Mucosa of gallbladder (tissue), 1 donor: Measurements from ENCODE around the gene EIF3D. TPM values are rescaled to one million over a fixed set of nuclear protein-coding genes. Genes with fewer than 3 reads are reported as not detected.
A peak's percentile ranks its signal among the peaks of the same experiment; 100 is the strongest.

Source experiments
- DNase-seq: peaks from one replicate; pipeline ENCODE4 v3.0.0-alpha.2; 2020; ENCODE audit warnings: low spot score
- total RNA-seq: library from RNA; stranded (reverse); gene quantifications from one replicate; pipeline ENCODE4 v1.2.1, GENCODE V29; 2021
- donor health status: DM: no; HTN: no; CAD: no.

EIF3D gene, protein sequence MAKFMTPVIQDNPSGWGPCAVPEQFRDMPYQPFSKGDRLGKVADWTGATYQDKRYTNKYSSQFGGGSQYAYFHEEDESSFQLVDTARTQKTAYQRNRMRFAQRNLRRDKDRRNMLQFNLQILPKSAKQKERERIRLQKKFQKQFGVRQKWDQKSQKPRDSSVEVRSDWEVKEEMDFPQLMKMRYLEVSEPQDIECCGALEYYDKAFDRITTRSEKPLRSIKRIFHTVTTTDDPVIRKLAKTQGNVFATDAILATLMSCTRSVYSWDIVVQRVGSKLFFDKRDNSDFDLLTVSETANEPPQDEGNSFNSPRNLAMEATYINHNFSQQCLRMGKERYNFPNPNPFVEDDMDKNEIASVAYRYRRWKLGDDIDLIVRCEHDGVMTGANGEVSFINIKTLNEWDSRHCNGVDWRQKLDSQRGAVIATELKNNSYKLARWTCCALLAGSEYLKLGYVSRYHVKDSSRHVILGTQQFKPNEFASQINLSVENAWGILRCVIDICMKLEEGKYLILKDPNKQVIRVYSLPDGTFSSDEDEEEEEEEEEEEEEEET
- 125 TPM for total RNA-seq

DNA sequence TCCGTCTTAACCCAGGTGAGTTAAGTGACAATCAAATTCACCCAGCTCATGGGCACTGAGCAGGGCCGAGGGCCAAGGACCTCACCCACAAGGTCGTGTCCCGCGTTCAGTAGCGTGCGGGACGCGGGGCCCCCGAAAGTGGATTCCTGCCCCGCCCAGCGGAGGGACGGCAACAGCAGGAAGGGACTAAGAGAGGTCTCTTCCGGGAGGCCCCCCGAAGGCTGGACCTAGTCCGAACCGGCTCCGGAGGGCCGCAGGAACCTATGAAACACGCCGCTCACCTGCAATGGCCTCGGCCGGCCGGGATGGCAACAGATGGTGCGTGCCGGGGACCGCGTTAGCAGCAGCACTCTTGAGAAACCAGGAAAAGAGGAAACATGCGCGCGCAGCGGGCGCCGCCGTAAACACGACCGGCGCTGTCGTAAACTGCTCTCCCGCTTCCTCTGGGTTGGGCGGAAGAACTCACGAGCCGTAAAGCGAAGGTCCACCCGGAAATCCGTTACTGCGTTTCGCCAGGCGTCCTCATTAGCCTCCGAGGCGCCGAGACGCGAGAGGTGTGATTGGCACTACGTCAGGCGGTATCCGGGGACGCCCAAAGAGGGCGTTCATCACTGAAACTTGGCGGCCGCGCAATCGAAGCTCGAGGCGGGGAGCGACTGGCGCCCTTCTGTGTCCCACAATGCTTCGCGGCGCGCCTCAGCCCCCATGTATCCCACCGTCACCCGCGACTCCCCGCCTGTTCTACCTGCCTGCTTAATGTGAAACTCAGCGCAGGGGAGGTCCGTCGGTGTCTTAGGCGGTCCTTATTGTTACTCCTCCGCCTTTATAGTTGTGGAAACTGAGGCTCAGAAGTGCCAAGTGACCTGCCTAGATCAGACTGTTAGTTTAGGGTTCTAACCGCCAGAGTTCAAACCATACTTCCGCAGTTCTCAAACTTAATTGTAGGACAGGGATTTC lies at the start of gene EIF3D:
TSS of gene EIF3D (minus strand) at position 372 of the 957 bp plus-strand sequence. CDS start 3,045 bp downstream, outside the sequence.
- DNase-seq, result peak; percentile 99

GRCh38 chr22:36578619-36579018 lies 49.7 kb upstream of the EIF3D start:
- DNase-seq, result no peak

GRCh38 chr22:36577019-36577418 lies 48.1 kb upstream of the EIF3D start:
- no peak for DNase-seq

- no peak for DNase-seq
Observed at GRCh38 chr22:36574728-36575127, 45.8 kb upstream of the EIF3D start.

GRCh38 chr22:36573815-36574363 lies 44.9 kb upstream of the EIF3D start:
- DNase-seq, result no peak

- DNase-seq, result no peak
Observed at GRCh38 chr22:36571991-36572390, 43.0 kb upstream of the EIF3D start.

GRCh38 chr22:36569999-36570398 lies 41.0 kb upstream of the EIF3D start:
- DNase-seq, result no peak

- DNase-seq, result no peak
Observed at GRCh38 chr22:36568846-36569245, 39.9 kb upstream of the EIF3D start.

- no peak for DNase-seq
Observed at GRCh38 chr22:36566720-36567119, 37.8 kb upstream of the EIF3D start.

- DNase-seq, result no peak
Observed at GRCh38 chr22:36565686-36566085, 36.7 kb upstream of the EIF3D start.

DNA sequence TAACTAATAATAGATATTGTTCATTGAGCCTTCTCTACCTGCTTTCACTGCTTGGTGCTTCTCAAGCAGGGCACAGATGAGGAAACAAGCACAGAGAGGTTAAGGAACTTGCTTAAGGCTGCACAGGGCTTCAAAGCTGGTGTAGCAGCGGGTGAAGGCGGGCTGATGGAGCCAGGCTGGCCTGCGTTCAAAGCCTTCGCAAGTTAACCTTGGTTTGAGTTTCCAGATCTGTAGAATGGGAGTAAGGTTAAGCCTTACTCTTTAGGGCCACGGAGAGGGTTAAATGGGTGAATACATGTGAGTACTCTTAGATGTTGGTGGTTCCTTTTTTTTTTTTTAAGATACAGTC lies 36.2 kb upstream of the EIF3D start:
- no peak for DNase-seq

- DNase-seq, result no peak
Observed at GRCh38 chr22:36564422-36565158, 35.6 kb upstream of the EIF3D start.

- no peak for DNase-seq
Observed at GRCh38 chr22:36563898-36564297, 34.9 kb upstream of the EIF3D start.

DNA sequence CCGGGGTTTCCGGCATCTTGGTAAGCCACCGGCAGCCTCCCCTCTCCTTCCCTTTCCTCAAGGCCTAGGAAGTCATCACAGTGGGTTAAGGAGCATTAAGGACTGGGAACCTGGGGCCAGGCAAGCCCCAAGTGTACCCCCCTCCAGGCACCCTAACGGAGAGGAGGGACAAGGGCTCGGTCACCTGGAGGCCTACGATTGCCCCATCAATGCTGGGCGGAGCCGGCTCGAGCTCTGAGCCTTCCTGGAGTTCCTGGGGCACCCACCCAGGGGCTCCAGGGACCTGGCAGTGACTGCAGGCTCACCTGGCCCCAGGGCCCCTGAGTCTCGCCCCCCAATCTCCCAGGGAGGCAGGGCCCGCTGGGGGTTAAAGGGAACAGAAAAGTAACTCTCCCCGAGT lies 34.5 kb upstream of the EIF3D start:
- no peak for DNase-seq

DNA sequence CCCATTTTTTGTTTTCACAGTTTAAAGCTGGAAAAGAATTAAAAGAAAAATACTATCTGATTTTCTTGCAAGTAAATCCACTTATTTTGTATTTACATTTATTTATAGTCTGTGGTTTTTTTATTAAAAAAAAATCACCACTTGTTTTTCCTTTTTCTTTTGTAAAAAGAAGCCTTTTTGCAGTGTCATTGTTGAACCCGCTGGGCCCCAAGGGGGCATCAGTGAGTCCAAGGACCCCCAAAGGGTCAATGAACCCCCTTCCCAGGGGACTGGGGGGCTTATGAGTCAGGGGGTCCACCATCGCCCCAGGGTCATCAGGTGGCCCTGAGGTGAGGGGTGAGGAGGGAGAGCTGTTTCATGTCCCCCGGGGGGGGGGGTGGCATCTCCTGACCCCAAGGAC lies 34.0 kb upstream of the EIF3D start:
- no peak for DNase-seq

- no peak for DNase-seq
Observed at GRCh38 chr22:36562261-36562835, 33.4 kb upstream of the EIF3D start.

DNA sequence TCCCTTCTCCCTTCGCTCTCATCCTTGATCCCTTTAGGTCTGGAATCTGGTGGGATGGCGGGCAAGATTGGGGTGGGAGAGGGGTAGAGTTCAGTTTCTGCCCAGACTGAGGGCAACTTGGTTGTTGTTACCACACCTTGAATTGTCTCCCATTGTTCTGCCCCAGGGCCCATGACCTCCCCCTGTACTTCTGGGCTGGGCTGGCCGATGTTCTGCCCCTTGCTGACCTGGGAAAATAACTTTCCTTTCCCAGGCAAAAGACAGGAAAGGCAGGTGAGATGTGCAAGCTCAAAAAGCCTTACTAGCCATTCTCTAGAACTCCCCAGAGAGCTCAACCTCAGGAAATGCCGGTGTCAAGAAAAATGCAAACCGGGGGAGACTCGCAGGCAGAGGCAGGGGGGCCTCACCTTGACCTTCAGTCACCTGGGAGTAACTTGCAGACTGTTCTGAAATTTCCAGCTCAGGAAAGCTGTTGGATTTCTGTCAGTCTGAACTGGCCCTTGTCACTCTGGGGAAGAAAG lies 32.4 kb upstream of the EIF3D start:
- no peak for DNase-seq

GRCh38 chr22:36560001-36560400 lies 31.0 kb upstream of the EIF3D start:
- no peak for DNase-seq

DNA sequence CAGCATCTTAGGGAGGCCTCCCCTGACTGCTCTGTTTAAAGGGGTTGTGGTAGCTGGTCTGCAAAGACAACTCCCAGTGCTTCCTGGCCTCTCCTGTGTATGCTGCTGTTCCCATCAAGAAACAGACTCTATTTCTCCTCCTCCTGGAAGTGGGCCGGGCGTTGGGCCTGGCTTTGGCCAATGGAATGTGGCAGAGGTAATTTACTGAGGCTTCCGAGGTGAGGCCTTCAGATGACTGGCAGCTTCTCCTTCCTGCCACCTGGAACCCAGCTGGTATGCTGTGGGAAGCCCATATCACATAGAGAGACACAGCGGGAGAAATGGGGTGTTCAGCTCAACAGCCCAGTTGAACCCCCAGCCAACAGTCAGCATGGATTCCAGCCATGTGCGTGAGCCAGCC lies 25.1 kb upstream of the EIF3D start:
- no peak for DNase-seq

DNA sequence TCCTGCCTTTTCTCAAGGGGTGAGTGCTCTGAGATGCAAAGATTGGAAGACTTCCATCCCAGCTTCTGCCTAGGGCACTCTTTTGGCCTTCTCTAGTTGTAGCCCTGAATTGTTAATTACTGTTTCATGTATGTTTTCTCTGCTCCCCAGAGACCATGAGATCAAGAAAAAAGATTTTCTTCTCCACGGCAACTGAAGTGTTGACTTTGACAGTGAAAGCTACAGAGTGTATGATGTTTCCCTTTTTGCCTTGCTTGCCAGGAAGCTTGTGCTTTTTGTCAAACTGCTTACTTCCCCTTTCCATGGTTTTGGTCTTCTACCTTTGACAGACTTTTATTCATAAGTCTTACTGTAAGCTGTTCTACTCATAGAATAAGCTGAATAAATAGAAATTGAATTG lies 23.3 kb upstream of the EIF3D start:
- no peak for DNase-seq
